Keratinocyte (primary cell): Measurements from ENCODE around the gene LAMA4.

Experiments used
- EZH2 ChIP-seq: IDR thresholded peaks from one replicate; pipeline ENCODE4 v1.6.1; 2012; ENCODE audit warnings: inconsistent platforms, mild to moderate bottlenecking, low read length, moderate library complexity
- TF ChIP-seq, protein P1 (sequence below), 3 experiments: IDR thresholded peaks in 1 of 3; conservative IDR thresholded peaks in 1 of 3; optimal IDR thresholded peaks in 1 of 3; 2 replicates in 2 of 3; 3 replicates in 1 of 3; pipeline versions ENCODE3 to v1.5.1; 2011; ENCODE audit warnings: low read length in 3 of 3, mild to moderate bottlenecking in 3 of 3, moderate library complexity in 2 of 3, control low read depth in 1 of 3, inconsistent platforms in 1 of 3; ENCODE audit not compliant: insufficient read depth in 2 of 3; ENCODE audit errors: extremely low read depth in 1 of 3

GRCh38 chr6:112188906-112189305 lies 65.5 kb downstream of the LAMA4 start:
- TF ChIP-seq, protein P1, sequence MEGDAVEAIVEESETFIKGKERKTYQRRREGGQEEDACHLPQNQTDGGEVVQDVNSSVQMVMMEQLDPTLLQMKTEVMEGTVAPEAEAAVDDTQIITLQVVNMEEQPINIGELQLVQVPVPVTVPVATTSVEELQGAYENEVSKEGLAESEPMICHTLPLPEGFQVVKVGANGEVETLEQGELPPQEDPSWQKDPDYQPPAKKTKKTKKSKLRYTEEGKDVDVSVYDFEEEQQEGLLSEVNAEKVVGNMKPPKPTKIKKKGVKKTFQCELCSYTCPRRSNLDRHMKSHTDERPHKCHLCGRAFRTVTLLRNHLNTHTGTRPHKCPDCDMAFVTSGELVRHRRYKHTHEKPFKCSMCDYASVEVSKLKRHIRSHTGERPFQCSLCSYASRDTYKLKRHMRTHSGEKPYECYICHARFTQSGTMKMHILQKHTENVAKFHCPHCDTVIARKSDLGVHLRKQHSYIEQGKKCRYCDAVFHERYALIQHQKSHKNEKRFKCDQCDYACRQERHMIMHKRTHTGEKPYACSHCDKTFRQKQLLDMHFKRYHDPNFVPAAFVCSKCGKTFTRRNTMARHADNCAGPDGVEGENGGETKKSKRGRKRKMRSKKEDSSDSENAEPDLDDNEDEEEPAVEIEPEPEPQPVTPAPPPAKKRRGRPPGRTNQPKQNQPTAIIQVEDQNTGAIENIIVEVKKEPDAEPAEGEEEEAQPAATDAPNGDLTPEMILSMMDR (optimal IDR thresholded peaks at IDR 0.05 in 1 of 3, IDR thresholded peaks at IDR 0.05 in 1 of 3, conservative IDR thresholded peaks at IDR 0.05 in 1 of 3; ENCODE audit: extremely low read depth in 1 of 3, insufficient read depth in 2 of 3, low read length in 3 of 3): no peak
- TF ChIP-seq EZH2: no peak
